Adipocyte (in vitro differentiated cells): ENCODE results near the gene TMEM154.

ENCODE experiments used
- DNase-seq: peaks from one replicate; pipeline ENCODE4 v3.0.0-alpha.2; 2015; ENCODE audit warnings: low read depth
- H3K27me3 ChIP-seq: replicated peaks from 2 replicates; pipeline ENCODE4 v1.7.0; 2013; ENCODE audit warnings: mild to moderate bottlenecking, low read length, moderate library complexity; ENCODE audit not compliant: control insufficient read depth, insufficient read depth
- H3K36me3 ChIP-seq: 2 replicates; pipeline ENCODE4 v1.7.0; 2013; ENCODE audit warnings: low read length, mild to moderate bottlenecking, moderate library complexity; ENCODE audit not compliant: control insufficient read depth, insufficient read depth, severe bottlenecking
- H3K4me1 ChIP-seq: 2 replicates; pipeline ENCODE4 v1.7.0; 2013; ENCODE audit warnings: mild to moderate bottlenecking, low read length, moderate library complexity; ENCODE audit not compliant: control insufficient read depth, insufficient read depth
- H3K4me3 ChIP-seq: 2 replicates; pipeline ENCODE4 v1.7.0; 2013; ENCODE audit warnings: mild to moderate bottlenecking, low read length, moderate library complexity
- H3K9ac ChIP-seq: 2 replicates; pipeline ENCODE4 v1.7.0; 2013; ENCODE audit warnings: mild to moderate bottlenecking, low read length, moderate library complexity
- H3K9me3 ChIP-seq: 2 replicates; pipeline ENCODE4 v1.7.0; 2013; ENCODE audit warnings: mild to moderate bottlenecking, low read length, moderate library complexity; ENCODE audit not compliant: control insufficient read depth

The TMEM154 gene

GRCh38 chr4:152586668-152587067 is 93.1 kb downstream of the TMEM154 start:
- H3K4me3 ChIP-seq = no peak overlapping the region
- H3K4me1 ChIP-seq = peaks cover 21% of the 10 kb centered on the region
- no peaks in the 10 kb centered on the region for H3K9me3 ChIP-seq
- H3K9ac ChIP-seq = no peak overlapping the region
- H3K36me3 ChIP-seq = no peaks in the 10 kb centered on the region
- no peak for DNase-seq
- peaks cover 10% of the 10 kb centered on the region for H3K27me3 ChIP-seq

DNA sequence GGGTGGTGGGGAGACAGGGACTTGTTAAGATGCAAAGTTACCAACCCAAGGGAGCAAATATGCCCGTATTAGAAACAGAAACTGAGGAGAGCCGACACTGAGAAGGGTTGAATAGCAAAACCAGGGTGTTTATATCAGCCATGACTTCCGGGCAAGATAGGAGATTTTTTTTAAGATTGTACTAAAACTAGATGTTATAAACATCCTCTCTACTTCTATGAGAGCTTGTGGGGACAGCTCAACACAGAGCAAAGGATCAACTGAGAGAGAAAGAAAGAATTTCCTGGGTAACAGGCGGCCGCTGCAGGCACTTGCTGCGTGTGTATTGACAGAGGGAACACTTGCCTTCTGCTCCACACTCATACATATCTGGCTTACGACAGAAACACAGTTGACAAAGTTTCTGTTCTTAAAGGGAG is 94.8 kb downstream of the TMEM154 start:
- no peak for DNase-seq
- Histone ChIP-seq H3K27me3 (peaks cover 10% of the 10 kb centered on the region), H3K4me1 (peaks cover 6% of the 10 kb centered on the region), H3K36me3 (no peaks in the 10 kb centered on the region), H3K9ac (no peak overlapping the region), H3K4me3 (no peak overlapping the region), H3K9me3 (no peaks in the 10 kb centered on the region)

DNA sequence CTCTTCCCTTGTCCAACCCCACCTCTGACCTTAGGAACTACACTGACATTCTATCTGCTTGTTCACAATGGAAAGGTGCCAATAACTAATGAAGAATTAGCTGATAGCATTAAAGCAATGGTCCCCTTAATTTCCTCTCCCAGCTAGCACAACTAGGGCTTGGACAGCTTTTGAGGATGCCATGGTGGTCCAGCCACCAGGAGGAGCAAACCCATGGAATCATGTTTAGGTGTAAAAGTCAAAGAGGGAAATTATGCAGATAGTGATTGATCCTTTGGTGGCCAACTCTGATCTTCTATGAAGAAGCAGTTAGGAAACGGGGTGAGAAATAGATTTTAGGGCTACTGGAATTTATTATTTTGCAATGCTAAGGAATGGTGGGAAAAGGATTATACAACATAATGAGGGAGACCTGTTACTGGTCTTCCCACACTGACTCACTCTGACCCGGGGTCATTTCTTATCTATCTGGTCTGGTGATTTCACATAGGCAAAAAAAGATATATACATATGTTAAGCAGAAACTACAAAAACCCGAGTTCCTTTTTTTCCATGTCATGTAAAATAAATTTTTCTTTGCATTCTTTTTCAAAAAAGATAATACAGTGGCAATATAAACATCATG is 98.1 kb downstream of the TMEM154 start:
- peaks cover 3% of the 10 kb centered on the region for H3K27me3 ChIP-seq
- no peaks in the 10 kb centered on the region for H3K9me3 ChIP-seq
- no peak overlapping the region for H3K4me3 ChIP-seq
- H3K36me3 ChIP-seq = no peaks in the 10 kb centered on the region
- DNase-seq = no peak
- no peak overlapping the region for H3K9ac ChIP-seq
- H3K4me1 ChIP-seq = no peaks in the 10 kb centered on the region

- H3K4me1 ChIP-seq = no peaks in the 10 kb centered on the region
- no peak overlapping the region for H3K9ac ChIP-seq
- no peaks in the 10 kb centered on the region for H3K9me3 ChIP-seq
- H3K4me3 ChIP-seq = no peak overlapping the region
- DNase-seq = no peak
- peaks cover 3% of the 10 kb centered on the region for H3K27me3 ChIP-seq
- no peaks in the 10 kb centered on the region for H3K36me3 ChIP-seq
These were observed 99.9 kb downstream of the TMEM154 start for GRCh38 chr4:152579916-152580315.

DNA sequence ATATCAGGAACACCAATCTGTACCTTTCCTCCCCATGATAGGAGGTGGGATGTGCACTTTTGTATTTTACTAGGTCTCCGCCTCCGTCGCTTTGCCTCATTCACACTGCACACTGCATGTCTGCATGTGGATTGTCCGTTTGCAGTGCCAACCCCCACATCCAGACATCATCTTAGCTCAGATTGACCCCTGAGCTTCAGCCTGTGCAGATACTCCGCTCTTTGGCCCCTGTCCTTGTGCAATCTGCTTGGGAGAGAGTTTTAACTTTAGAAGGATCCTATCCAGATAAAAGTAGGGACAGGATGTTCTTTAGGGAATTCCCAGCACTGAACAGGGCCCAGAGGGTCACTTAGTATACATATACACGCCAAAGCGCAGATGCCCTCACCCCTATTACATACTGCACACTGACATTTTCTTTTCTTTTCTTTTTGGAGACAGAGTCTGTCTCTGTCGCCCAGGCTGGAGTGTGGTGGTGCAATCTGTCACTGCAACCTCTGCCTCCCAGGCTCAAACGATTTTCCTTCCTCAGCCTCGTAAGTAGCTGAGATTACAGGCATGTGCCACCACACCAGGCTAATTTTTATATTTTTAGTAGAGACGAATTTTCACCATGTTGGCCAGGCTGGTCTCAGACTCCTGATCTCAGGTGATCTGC is 100.6 kb downstream of the TMEM154 start:
- Histone ChIP-seq H3K36me3 (no peaks in the 10 kb centered on the region), H3K9me3 (no peaks in the 10 kb centered on the region), H3K4me1 (no peaks in the 10 kb centered on the region), H3K27me3 (peaks cover 3% of the 10 kb centered on the region), H3K4me3 (no peak overlapping the region), H3K9ac (no peak overlapping the region)
- no peak for DNase-seq

- Histone ChIP-seq H3K27me3 (peaks cover 3% of the 10 kb centered on the region), H3K9me3 (no peaks in the 10 kb centered on the region), H3K36me3 (no peaks in the 10 kb centered on the region), H3K4me3 (no peak overlapping the region), H3K4me1 (no peaks in the 10 kb centered on the region), H3K9ac (no peak overlapping the region)
- DNase-seq = no peak
These were observed 101.1 kb downstream of the TMEM154 start for GRCh38 chr4:152578670-152579069.

DNA sequence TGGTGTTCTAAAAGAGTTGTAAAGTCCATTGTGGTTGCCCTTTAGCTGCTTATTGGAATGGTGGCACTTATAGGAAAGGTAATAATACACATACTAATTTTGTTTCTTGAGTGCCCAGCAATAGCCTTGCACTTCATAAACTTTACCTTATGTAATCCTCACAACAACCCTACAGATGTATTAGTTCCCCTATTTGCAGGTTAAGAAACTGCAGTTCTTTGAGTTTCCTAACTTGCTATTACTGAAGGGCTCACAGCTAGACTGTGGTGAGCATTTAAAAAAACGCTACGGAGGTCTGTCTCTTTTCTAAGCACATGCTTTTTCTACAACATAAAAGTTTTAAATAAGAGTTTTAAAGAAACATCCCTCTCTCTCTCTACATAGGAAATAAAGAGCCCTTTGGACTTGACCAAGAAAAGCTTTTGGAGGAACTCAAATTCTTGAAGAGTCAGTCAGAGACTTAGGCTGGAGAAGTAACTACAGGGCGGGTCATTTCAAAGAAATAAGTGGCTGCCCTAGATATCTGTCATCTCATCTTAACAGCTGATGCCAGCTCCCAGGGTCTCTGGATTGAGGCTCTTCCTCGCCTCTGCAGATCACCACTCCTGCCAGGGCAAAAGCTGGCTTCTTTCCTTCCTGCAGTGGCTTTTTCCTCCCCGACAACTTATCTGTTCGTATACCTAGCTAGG is 101.9 kb downstream of the TMEM154 start:
- H3K9ac ChIP-seq = no peak overlapping the region
- DNase-seq = peak; percentile 12
- peaks cover 3% of the 10 kb centered on the region for H3K27me3 ChIP-seq
- H3K4me1 ChIP-seq = no peaks in the 10 kb centered on the region
- no peak overlapping the region for H3K4me3 ChIP-seq
- no peaks in the 10 kb centered on the region for H3K9me3 ChIP-seq
- H3K36me3 ChIP-seq = no peaks in the 10 kb centered on the region

- H3K36me3 ChIP-seq = no peaks in the 10 kb centered on the region
- no peak overlapping the region for H3K9ac ChIP-seq
- no peak for DNase-seq
- H3K4me3 ChIP-seq = no peak overlapping the region
- no peaks in the 10 kb centered on the region for H3K9me3 ChIP-seq
- H3K27me3 ChIP-seq = no peaks in the 10 kb centered on the region
- H3K4me1 ChIP-seq = peaks cover 4% of the 10 kb centered on the region
These were observed 104.3 kb downstream of the TMEM154 start for GRCh38 chr4:152575533-152575932.

DNA sequence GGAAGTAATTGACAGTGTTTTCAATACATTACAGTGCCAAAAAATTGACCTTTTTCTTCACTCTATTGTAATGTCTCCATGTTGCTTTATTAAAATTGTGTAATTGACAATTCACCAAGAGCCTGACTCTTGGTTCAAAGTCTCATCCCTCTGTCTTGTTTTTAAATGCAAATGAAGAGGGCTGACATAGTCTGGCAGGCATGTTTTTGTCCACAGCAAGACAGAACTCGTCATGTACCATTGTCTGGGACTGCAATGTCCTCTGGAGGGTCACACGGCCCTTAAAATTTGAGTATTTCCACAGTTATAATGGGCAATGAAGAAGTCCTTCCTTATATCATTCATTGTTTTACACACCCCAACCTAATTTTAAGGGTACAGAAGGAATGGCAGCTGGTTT is 105.9 kb downstream of the TMEM154 start:
- H3K27me3 ChIP-seq = no peaks in the 10 kb centered on the region
- no peaks in the 10 kb centered on the region for H3K36me3 ChIP-seq
- H3K9ac ChIP-seq = no peak overlapping the region
- DNase-seq = no peak
- H3K9me3 ChIP-seq = no peaks in the 10 kb centered on the region
- peaks cover 4% of the 10 kb centered on the region for H3K4me1 ChIP-seq
- no peak overlapping the region for H3K4me3 ChIP-seq

GRCh38 chr4:152572417-152573086 is 107.2 kb downstream of the TMEM154 start:
- DNase-seq = no peak
- Histone ChIP-seq H3K9me3 (no peaks in the 10 kb centered on the region), H3K27me3 (no peaks in the 10 kb centered on the region), H3K4me1 (peaks cover 4% of the 10 kb centered on the region), H3K4me3 (no peak overlapping the region), H3K36me3 (no peaks in the 10 kb centered on the region), H3K9ac (no peak overlapping the region)

GRCh38 chr4:152571770-152572169 is 108.0 kb downstream of the TMEM154 start:
- no peak overlapping the region for H3K4me3 ChIP-seq
- no peaks in the 10 kb centered on the region for H3K9me3 ChIP-seq
- peaks cover 4% of the 10 kb centered on the region for H3K4me1 ChIP-seq
- no peaks in the 10 kb centered on the region for H3K27me3 ChIP-seq
- no peaks in the 10 kb centered on the region for H3K36me3 ChIP-seq
- no peak for DNase-seq
- no peak overlapping the region for H3K9ac ChIP-seq
